GM12865 (cell line): ENCODE results near the gene MYOM3.
A peak's percentile ranks its signal among the peaks of the same experiment; 100 is the strongest.
"Not testable (repeated sequence)": the region's sequence is repeated elsewhere in the genome, so short reads cannot be mapped to it uniquely, and the experiment has no call there.

Experiments
- DNase-seq: peaks from one replicate; pipeline ENCODE4 v3.0.0; 2010; ENCODE audit warnings: low read depth
- H3K4me3 ChIP-seq: 2 replicates; pipeline ENCODE4 v1.5.1; 2011; ENCODE audit warnings: mild to moderate bottlenecking, low read depth, low read length, control low read depth
- TF ChIP-seq, protein P1 (sequence below): IDR thresholded peaks from 2 replicates; pipeline ENCODE4 v1.5.1; 2011; ENCODE audit warnings: low read length, control low read depth, low read depth, inconsistent platforms; ENCODE audit not compliant: insufficient read depth; ENCODE audit errors: missing control alignments

Gene MYOM3

DNA sequence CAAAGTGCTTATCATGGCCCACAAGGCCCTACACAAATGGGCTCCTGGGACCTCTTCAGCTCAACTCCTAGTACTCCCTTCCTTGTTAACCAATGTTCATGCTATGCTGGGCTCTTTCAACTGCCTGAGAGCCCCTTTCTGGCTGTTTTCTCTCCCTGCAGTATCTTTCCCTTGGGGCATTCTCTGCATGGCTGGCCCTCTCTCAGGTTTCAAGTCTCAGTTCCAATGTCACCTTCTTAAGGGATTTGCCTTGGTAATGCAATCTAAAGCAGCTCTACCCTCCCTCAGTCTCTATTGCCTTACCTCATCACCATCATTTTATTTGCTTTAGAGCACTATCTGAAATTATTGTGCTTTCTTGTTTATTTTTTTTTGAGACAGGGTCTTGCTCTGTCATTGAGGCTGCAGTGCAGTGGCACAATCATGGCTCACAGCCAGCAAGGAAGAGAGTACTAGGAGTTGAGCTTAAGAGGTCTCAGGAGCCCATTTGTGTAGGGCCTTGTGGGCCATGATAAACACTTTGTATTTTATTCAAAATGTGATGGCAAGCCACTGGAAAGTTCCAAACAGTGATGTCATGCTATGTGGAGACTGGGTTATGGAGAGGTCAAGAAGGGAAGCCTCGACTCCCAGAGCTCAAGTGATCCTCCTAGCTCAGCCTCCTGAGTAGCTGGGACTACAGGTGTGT is 68.4 kb downstream of the MYOM3 start:
- peak; percentile 31 for DNase-seq
- no peak overlapping the region for H3K4me3 ChIP-seq
- TF ChIP-seq, protein P1, sequence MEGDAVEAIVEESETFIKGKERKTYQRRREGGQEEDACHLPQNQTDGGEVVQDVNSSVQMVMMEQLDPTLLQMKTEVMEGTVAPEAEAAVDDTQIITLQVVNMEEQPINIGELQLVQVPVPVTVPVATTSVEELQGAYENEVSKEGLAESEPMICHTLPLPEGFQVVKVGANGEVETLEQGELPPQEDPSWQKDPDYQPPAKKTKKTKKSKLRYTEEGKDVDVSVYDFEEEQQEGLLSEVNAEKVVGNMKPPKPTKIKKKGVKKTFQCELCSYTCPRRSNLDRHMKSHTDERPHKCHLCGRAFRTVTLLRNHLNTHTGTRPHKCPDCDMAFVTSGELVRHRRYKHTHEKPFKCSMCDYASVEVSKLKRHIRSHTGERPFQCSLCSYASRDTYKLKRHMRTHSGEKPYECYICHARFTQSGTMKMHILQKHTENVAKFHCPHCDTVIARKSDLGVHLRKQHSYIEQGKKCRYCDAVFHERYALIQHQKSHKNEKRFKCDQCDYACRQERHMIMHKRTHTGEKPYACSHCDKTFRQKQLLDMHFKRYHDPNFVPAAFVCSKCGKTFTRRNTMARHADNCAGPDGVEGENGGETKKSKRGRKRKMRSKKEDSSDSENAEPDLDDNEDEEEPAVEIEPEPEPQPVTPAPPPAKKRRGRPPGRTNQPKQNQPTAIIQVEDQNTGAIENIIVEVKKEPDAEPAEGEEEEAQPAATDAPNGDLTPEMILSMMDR, result no peak

DNA sequence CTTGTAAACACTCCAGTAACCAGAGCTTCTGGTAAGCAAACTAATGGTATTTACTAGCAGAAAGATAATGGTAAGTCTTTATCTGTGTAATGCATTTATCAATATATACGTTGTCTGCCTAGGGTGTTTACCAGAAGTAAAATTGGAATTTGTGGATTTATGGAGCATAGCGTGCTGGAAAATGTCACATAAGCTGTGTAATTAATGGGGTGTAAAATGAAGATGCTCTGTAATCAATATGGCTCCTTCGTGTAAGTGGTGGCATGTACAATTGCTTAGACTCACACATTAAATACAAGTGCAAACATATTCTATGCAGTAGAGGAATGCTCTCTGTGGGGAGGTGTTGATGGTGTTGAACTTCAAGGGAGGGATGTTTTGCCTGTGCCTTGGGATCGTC is 69.6 kb downstream of the MYOM3 start:
- DNase-seq, result no peak

DNA sequence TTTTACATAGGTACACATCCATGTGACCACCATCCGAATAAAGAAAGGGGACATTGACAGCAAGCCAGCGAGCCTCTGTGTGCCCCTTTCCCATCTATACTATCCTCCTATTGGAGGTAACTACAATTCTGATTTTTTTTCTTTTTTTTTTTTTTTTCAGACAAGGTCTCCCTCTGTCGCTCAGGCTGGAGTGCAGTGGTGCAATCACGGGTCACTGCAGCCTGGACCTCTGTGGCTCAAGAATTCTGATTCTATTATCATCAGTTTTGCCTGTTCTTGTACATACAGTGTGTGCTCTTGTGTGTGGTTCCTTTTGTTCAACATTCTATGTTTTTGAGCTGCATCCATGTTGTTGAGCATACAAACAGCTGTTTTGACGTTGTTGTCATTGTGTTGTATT is 75.8 kb downstream of the MYOM3 start:
- DNase-seq, result no peak
- TF ChIP-seq, protein P1, result no peak
- H3K4me3 ChIP-seq, result no peak overlapping the region

More for the DNA sequence above, 69.6 kb downstream of the MYOM3 start:
- no peak overlapping the region for H3K4me3 ChIP-seq
- TF ChIP-seq, protein P1, result no peak

DNA sequence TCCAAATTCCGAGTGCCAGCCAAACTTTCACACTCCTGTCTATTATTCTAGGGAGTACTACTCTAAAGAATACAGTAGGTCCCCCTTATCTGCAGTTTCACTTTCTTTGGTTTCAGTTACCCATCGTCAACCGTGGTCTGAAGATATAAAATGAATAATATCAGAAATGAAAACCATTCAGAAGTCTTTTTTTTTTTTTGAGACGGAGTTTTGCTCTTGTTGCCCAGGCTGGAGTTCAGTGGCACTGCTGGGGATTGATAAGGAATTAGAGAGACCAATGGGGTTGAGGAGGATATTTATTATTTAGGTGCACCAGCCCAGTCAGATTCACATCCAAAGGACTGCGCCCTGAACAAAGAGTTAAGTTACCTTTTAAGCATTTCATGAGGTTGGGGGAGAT is 79.0 kb downstream of the MYOM3 start:
- TF ChIP-seq, protein P1, result no peak
- peak; percentile 26 for DNase-seq
- H3K4me3 ChIP-seq, result no peak overlapping the region

DNA sequence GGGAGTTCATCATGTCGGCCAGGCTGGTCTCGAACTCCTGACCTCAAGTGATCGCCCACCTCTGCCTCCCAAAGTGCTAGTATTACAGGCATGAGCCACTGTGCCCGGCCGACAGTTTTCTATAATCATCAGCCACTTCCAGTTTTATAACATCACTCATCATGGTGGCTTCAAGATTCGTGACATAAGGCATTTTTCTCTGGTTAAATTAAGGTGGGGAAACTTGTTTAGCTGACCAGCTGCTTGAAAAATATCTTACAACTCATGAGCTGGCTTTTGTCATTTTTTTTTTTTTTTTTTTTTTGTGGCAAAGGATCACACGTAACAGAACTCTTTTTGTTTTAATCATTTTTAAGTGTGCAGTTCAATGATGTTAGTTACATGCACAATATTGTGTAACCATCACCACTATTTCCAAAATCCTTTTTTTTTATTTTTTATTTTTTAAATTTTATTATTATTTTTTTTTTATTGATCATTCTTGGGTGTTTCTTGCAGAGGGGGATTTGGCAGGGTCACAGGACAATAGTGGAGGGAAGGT is 80.9 kb downstream of the MYOM3 start:
- not testable (repeated sequence) for DNase-seq, H3K4me3 ChIP-seq

DNA sequence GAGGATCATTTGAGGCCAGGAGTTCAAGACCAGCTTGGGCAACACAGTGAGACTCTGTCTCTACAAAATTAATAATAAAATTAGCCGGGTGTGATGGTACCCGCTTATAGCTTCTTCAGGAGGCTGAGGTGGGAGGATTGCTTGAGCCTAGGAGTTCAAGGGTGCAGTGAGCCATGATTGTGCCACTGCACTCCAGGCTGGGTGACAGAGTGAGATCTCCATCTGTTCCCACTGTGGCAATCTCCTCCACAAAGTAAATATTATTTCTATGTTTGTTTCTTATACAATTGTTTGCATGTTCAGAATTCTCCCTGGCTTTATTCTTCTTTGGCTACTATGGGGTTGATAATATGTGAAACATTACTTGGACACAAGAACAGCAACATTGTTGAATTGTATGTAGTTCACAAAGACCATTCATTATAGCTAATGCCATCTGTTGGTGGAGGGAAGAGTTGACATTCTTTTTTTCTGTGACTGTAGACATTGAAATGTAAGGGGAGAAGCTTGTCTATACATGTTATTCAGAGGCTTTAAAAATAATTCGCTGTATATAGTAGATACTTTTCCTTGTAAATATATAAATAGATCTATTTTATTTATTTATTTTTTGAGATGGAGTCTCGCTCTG is 84.0 kb downstream of the MYOM3 start:
- peak; percentile 41 for DNase-seq
- H3K4me3 ChIP-seq, result no peak overlapping the region

More for the DNA sequence above, 84.0 kb downstream of the MYOM3 start:
- TF ChIP-seq, protein P1, result peak; percentile 39
